H9 (cell line): ENCODE measurements around the gene FBXL16. TPM values are rescaled to one million over a fixed set of nuclear protein-coding genes. Genes with fewer than 3 reads are reported as not detected.
"Not testable (repeated sequence)": the region's sequence is repeated elsewhere in the genome, so short reads cannot be mapped to it uniquely, and the experiment has no call there.

Experiments
- DNase-seq: peaks from one replicate; pipeline ENCODE4 v3.0.0-alpha.2; 2017
- H2AFZ ChIP-seq: one replicate; pipeline ENCODE4 v1.6.1; 2013; ENCODE audit warnings: mild to moderate bottlenecking, low read length, control low read depth, moderate library complexity
- H2AK5ac ChIP-seq: 2 replicates; pipeline ENCODE4 v1.6.1; 2013; ENCODE audit warnings: low read length, control low read depth, mixed read lengths; ENCODE audit not compliant: insufficient read length
- H2BK120ac ChIP-seq: one replicate; pipeline ENCODE4 v1.6.1; 2013; ENCODE audit warnings: low read depth, mild to moderate bottlenecking, low read length, control low read depth, inconsistent platforms; ENCODE audit not compliant: poor library complexity, severe bottlenecking
- H2BK12ac ChIP-seq: 2 replicates; pipeline ENCODE4 v1.6.1; 2013; ENCODE audit warnings: low read length, control low read depth, mixed read lengths, low read depth; ENCODE audit not compliant: insufficient read length
- H2BK15ac ChIP-seq: 2 replicates; pipeline ENCODE4 v1.6.1; 2013; ENCODE audit warnings: low read depth, low read length, control low read depth
- H2BK20ac ChIP-seq: one replicate; pipeline ENCODE4 v1.6.1; 2013; ENCODE audit warnings: low read depth, mild to moderate bottlenecking, low read length, control low read depth, inconsistent platforms; ENCODE audit not compliant: poor library complexity, severe bottlenecking
- H2BK5ac ChIP-seq: 2 replicates; pipeline ENCODE4 v1.6.1; 2013; ENCODE audit warnings: low read length, control low read depth, mixed read lengths; ENCODE audit not compliant: insufficient read length
- H3K14ac ChIP-seq: 2 replicates; pipeline ENCODE4 v1.6.1; 2013; ENCODE audit warnings: low read length, control low read depth; ENCODE audit not compliant: insufficient read depth
- H3K18ac ChIP-seq: 2 replicates; pipeline ENCODE4 v1.6.1; 2013; ENCODE audit warnings: low read depth, mild to moderate bottlenecking, mixed read lengths, low read length, control low read depth; ENCODE audit not compliant: insufficient read length
- H3K23ac ChIP-seq: 2 replicates; pipeline ENCODE4 v1.6.1; 2013; ENCODE audit warnings: low read length, control low read depth, mixed read lengths, low read depth; ENCODE audit not compliant: insufficient read length
- H3K23me2 ChIP-seq: 2 replicates; pipeline ENCODE4 v1.6.1; 2013; ENCODE audit warnings: low read depth, mild to moderate bottlenecking, mixed read lengths, low read length, control low read depth; ENCODE audit not compliant: insufficient read length, poor library complexity, severe bottlenecking
- H3K27ac ChIP-seq: 2 replicates; pipeline ENCODE4 v1.5.1; 2013; ENCODE audit warnings: low read length, control low read depth, mixed read lengths, low read depth; ENCODE audit not compliant: insufficient read length
- H3K27me3 ChIP-seq: 2 replicates; pipeline ENCODE4 v1.6.1; 2013; ENCODE audit warnings: low read length, control low read depth, inconsistent platforms; ENCODE audit not compliant: insufficient read depth
- H3K4ac ChIP-seq: 2 replicates; pipeline ENCODE4 v1.6.1; 2013; ENCODE audit warnings: low read depth, mild to moderate bottlenecking, control low read depth, inconsistent platforms, low read length, moderate library complexity
- H3K4me1 ChIP-seq: 2 replicates; pipeline ENCODE4 v1.6.1; 2013; ENCODE audit warnings: low read length, control low read depth, inconsistent platforms; ENCODE audit not compliant: insufficient read depth
- H3K4me2 ChIP-seq: 2 replicates; pipeline ENCODE4 v1.6.1; 2013; ENCODE audit warnings: low read length, control low read depth, mixed read lengths; ENCODE audit not compliant: insufficient read length, insufficient read depth
- H3K56ac ChIP-seq: 2 replicates; pipeline ENCODE4 v1.6.1; 2013; ENCODE audit warnings: low read depth, mild to moderate bottlenecking, mixed read lengths, low read length, control low read depth; ENCODE audit not compliant: insufficient read length
- H3K79me1 ChIP-seq: 2 replicates; pipeline ENCODE4 v1.6.1; 2013; ENCODE audit warnings: low read depth, mild to moderate bottlenecking, moderate library complexity, low read length, control low read depth, inconsistent platforms; ENCODE audit not compliant: insufficient read depth, poor library complexity, severe bottlenecking
- H3K79me2 ChIP-seq: 2 replicates; pipeline ENCODE4 v1.6.1; 2013; ENCODE audit warnings: low read length, control low read depth, inconsistent platforms; ENCODE audit not compliant: insufficient read depth
- H3K9ac ChIP-seq: 2 replicates; pipeline ENCODE4 v1.6.1; 2013; ENCODE audit warnings: low read length, control low read depth, mixed read lengths; ENCODE audit not compliant: insufficient read length; ENCODE audit errors: extremely low read depth
- H3K9me3 ChIP-seq: one replicate; pipeline ENCODE4 v1.6.1; 2013; ENCODE audit warnings: low read depth, low read length, inconsistent platforms; ENCODE audit not compliant: control insufficient read depth
- H3T11ph ChIP-seq: one replicate; pipeline ENCODE4 v1.6.1; 2013; ENCODE audit warnings: mild to moderate bottlenecking, low read length, control low read depth, inconsistent platforms
- H4K20me1 ChIP-seq: one replicate; pipeline ENCODE4 v1.6.1; 2013; ENCODE audit not compliant: control insufficient read depth, insufficient read length, insufficient read depth
- H4K5ac ChIP-seq: 2 replicates; pipeline ENCODE4 v1.6.1; 2013; ENCODE audit warnings: low read depth, mild to moderate bottlenecking, mixed read lengths, low read length, control low read depth; ENCODE audit not compliant: insufficient read length
- H4K8ac ChIP-seq: replicated peaks from 2 replicates; pipeline ENCODE4 v1.6.1; 2013; ENCODE audit warnings: low read length, control low read depth, mixed read lengths, low read depth; ENCODE audit not compliant: insufficient read length
- H4K91ac ChIP-seq: 2 replicates; pipeline ENCODE4 v1.6.1; 2013; ENCODE audit warnings: low read depth, mild to moderate bottlenecking, moderate library complexity, mixed read lengths, low read length, control low read depth; ENCODE audit not compliant: insufficient read length
- H3K27ac Mint-ChIP-seq, 3 experiments: 2 replicates in 2 of 3; 3 replicates in 1 of 3; pipeline ENCODE4 v1.8.0; 2020 to 2021; ENCODE audit warnings: mixed read lengths in 3 of 3, mild to moderate bottlenecking in 1 of 3, moderate library complexity in 1 of 3
- H3K27me3 Mint-ChIP-seq: 2 replicates; pipeline ENCODE4 v1.8.0; 2021; ENCODE audit warnings: low read depth, mild to moderate bottlenecking, moderate library complexity, mixed read lengths
- H3K36me3 Mint-ChIP-seq, 3 experiments: 2 replicates in 2 of 3; 3 replicates in 1 of 3; pipeline ENCODE4 v1.8.0; 2020 to 2021; ENCODE audit warnings: low read depth in 3 of 3, mixed read lengths in 3 of 3; ENCODE audit not compliant: insufficient read depth in 1 of 3
- H3K4me1 Mint-ChIP-seq, 2 experiments: 2 replicates each; pipeline ENCODE4 v1.8.0; 2020; ENCODE audit warnings: mixed read lengths in 2 of 2
- H3K4me3 Mint-ChIP-seq, 2 experiments: 2 replicates in 1 of 2; 3 replicates in 1 of 2; pipeline ENCODE4 v1.8.0; 2020 to 2021; ENCODE audit warnings: mild to moderate bottlenecking in 2 of 2, mixed read lengths in 2 of 2, moderate library complexity in 1 of 2
- H3K9me3 Mint-ChIP-seq, 2 experiments: 2 replicates in 1 of 2; 3 replicates in 1 of 2; pipeline ENCODE4 v1.8.0; 2020; ENCODE audit warnings: mild to moderate bottlenecking in 2 of 2, mixed read lengths in 2 of 2, moderate library complexity in 1 of 2
- WGBS: extraction: QIAGEN DNeasy Blood & Tissue Kit; methylation state at CpG from one replicate; pipeline ENCODE4 v1.1.7; 2013; ENCODE audit warnings: missing lambda C conversion rate, low lambda C conversion rate, mixed read lengths; ENCODE audit not compliant: insufficient read length; ENCODE audit errors: extremely low coverage; 5-methylcytosine and 5-hydroxymethylcytosine counted together
- total RNA-seq: library from RNA; stranded (reverse); gene quantifications from 2 replicates; pipeline ENCODE4 v1.2.1, GENCODE V29; 2021
- TF ChIP-seq, protein P1 (sequence below): fragments of 200-600 bp; sonication (generic); conservative IDR thresholded peaks from 3 replicates; pipeline ENCODE4 v1.8.0; 2021; ENCODE audit warnings: antibody characterized with exemption, mild to moderate bottlenecking

The FBXL16 gene
- total RNA-seq, 1 experiment from 2014 or later, result 9.6 TPM

- no peak overlapping the region for H2AFZ ChIP-seq
- no peaks in the 10 kb centered on the region for H3K9me3 ChIP-seq
- H3K4ac ChIP-seq, result no peak overlapping the region
- H2BK12ac ChIP-seq, result no peak overlapping the region
- no peaks in the 10 kb centered on the region for H4K20me1 ChIP-seq
- no peaks in the 10 kb centered on the region for H3K79me2 ChIP-seq
- H4K8ac ChIP-seq, result no peak overlapping the region
- H2AK5ac ChIP-seq, result no peak overlapping the region
- no peak overlapping the region for H3K56ac ChIP-seq
- no peak overlapping the region for H4K91ac ChIP-seq
- no peak overlapping the region for H3K14ac ChIP-seq
- no peak overlapping the region for H2BK5ac ChIP-seq
- H3K4me2 ChIP-seq, result no peak overlapping the region
- Mint-ChIP-seq H3K36me3 (peaks cover 0 to 3% (median 2%) of the 10 kb centered on the region in 3 experiments; a peak in 2 of 7 replicates), H3K4me3 (peak overlapping the region in 1 of 2 experiments; percentile 30; a peak in 2 of 5 replicates), H3K9me3 (no peaks in the 10 kb centered on the region; a peak in 1 of 5 replicates), H3K27me3 (peaks cover 63% of the 10 kb centered on the region), H3K4me1 (peaks cover 0 to 16% of the 10 kb centered on the region in 2 experiments; a peak in 3 of 4 replicates), H3K27ac (no peak overlapping the region)
- H3K23me2 ChIP-seq, result peaks cover 27% of the 10 kb centered on the region
- no peak for DNase-seq
- no peak overlapping the region for H3K23ac ChIP-seq
- no peak overlapping the region for H4K5ac ChIP-seq
- no peak overlapping the region for H3K27ac ChIP-seq
- peaks cover 11% of the 10 kb centered on the region; the same call in 1 of the 2 replicates for H3K27me3 ChIP-seq
- H3K79me1 ChIP-seq, result no peaks in the 10 kb centered on the region
- H2BK120ac ChIP-seq, result no peak overlapping the region
- no peak overlapping the region for H2BK15ac ChIP-seq
- no peak overlapping the region for H3K9ac ChIP-seq
- H2BK20ac ChIP-seq, result no peak overlapping the region
- TF ChIP-seq, protein P1, sequence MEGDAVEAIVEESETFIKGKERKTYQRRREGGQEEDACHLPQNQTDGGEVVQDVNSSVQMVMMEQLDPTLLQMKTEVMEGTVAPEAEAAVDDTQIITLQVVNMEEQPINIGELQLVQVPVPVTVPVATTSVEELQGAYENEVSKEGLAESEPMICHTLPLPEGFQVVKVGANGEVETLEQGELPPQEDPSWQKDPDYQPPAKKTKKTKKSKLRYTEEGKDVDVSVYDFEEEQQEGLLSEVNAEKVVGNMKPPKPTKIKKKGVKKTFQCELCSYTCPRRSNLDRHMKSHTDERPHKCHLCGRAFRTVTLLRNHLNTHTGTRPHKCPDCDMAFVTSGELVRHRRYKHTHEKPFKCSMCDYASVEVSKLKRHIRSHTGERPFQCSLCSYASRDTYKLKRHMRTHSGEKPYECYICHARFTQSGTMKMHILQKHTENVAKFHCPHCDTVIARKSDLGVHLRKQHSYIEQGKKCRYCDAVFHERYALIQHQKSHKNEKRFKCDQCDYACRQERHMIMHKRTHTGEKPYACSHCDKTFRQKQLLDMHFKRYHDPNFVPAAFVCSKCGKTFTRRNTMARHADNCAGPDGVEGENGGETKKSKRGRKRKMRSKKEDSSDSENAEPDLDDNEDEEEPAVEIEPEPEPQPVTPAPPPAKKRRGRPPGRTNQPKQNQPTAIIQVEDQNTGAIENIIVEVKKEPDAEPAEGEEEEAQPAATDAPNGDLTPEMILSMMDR, result no peak
- no peak overlapping the region for H3K18ac ChIP-seq
- no peaks in the 10 kb centered on the region for H3K4me1 ChIP-seq
- H3T11ph ChIP-seq, result no peak overlapping the region
- no CpG with 5 or more reads among the region's 10 CpGs for WGBS
Measured at GRCh38 chr16:692356-693108, 13.1 kb downstream of the FBXL16 start.

GRCh38 chr16:691242-691641, 14.4 kb downstream of the FBXL16 start:
- H3K9me3 ChIP-seq, H4K91ac ChIP-seq, H3K27ac Mint-ChIP-seq, H3K4ac ChIP-seq, H3K9ac ChIP-seq, H3K9me3 Mint-ChIP-seq, H3K56ac ChIP-seq, H3K18ac ChIP-seq, DNase-seq, H2AK5ac ChIP-seq, H2BK120ac ChIP-seq, H4K8ac ChIP-seq, H2AFZ ChIP-seq, H4K5ac ChIP-seq, H3K27ac ChIP-seq, H3K4me2 ChIP-seq, H3K14ac ChIP-seq, H3K23ac ChIP-seq, H2BK20ac ChIP-seq, H3K4me1 ChIP-seq, H3K79me2 ChIP-seq, H2BK12ac ChIP-seq, H2BK5ac ChIP-seq, H2BK15ac ChIP-seq, H4K20me1 ChIP-seq, H3T11ph ChIP-seq, H3K79me1 ChIP-seq: not testable (repeated sequence)
- Mint-ChIP-seq H3K4me3 (peak overlapping the region; percentile 85 to 90), H3K27me3 (peaks cover 52% of the 10 kb centered on the region), H3K4me1 (peaks cover 0 to 14% of the 10 kb centered on the region in 2 experiments; a peak in 3 of 4 replicates), H3K36me3 (peaks cover 2 to 13% (median 11%) of the 10 kb centered on the region in 3 experiments; a peak in 5 of 7 replicates)
- peaks cover 27% of the 10 kb centered on the region for H3K23me2 ChIP-seq
- H3K27me3 ChIP-seq, result peaks cover 11% of the 10 kb centered on the region; the same call in 1 of the 2 replicates
- WGBS, result no CpG with 5 or more reads among the region's 16 CpGs
